Daoy (cell line): ENCODE measurements around the gene TDRD3. TPM values are rescaled to one million over a fixed set of nuclear protein-coding genes. Genes with fewer than 3 reads are reported as not detected.

Experiments used
- DNase-seq: peaks from one replicate; pipeline ENCODE4 v3.0.0-alpha.2; 2015; ENCODE audit warnings: low read depth
- total RNA-seq: library from RNA; depleted of rRNA; stranded (reverse); fragments of >200 nt; shearing (Covaris generic); gene quantifications from 2 replicates; pipeline ENCODE4 v1.2.3, GENCODE V29; 2014

TDRD3 gene
- total RNA-seq, 1 experiment from 2014 or later: 6.7 TPM

GRCh38 chr13:60575142-60575541, 178.1 kb downstream of the TDRD3 start:
- no peak for DNase-seq

DNA sequence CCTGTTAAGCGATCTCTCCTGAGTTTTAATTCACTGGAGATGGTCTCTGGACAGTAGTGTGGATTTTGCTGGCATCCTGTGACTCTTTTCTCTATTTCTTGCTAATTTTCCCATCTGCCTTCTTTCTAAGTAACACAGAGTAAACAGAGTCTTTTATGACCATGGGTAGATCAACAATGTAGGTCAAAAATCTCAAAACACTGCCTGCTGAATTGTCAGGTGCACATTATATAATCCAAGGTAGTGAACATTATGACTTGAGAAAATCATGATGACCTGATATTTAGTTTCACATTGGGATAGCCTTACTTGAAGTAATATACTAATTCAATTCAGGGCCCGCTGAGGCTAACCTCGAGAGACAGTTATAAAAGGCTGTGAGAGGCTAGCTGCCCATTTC, 180.7 kb downstream of the TDRD3 start:
- DNase-seq: no peak

DNA sequence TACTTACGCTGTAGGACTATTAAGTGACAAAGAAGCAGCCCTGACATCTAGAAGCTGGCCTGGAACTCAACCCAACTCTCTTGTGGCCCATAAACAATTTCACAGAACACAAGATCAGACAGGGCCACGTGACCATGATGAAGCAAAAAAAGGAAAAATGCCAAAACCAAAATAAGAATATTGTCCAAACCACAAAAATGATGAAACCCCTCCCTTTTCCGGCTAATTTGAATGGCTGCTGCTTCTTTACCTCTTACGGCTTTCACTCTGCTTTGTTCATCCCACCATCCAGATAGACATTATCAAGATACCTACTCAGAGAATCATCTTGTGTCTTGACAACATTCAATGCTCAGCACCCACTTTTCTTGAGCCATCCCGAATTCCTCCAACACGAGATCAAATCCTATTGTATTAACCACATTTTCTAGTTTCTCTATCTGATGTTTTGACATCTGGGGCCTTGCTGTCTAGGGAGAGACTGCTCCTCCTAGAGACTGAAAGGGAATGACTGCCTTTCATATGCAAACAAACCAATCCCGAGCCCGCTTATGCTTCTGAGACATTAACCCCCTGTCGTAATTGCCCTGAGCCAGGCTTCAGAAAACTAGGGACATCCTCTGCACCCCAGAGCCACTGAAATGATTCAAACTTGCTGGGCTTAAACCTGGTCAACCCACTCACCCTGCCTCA, 186.3 kb downstream of the TDRD3 start:
- DNase-seq: peak; percentile 21

- DNase-seq: peak; percentile 66
Observed at GRCh38 chr13:60583911-60584753, 187.1 kb downstream of the TDRD3 start.

DNA sequence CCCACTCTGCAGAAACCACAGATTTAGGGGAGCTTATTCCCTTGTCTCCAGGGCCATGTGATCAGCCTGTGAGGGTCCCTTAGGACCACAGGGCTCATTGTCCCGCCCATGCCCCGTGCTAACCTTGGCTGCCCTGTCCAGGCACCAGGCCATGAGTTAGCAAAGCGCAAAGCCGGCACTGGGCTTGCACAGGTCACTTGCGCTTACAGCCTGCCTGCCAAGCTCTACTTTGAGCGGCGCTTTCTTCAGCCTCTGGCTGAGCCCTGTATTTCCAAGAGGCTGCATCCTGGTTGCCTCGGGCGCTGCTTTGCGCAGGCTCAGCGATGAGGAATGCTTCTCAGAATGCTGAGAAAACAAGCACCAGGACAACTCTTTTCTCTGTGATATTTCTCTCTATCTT, 188.0 kb downstream of the TDRD3 start:
- peak; percentile 2 for DNase-seq

DNA sequence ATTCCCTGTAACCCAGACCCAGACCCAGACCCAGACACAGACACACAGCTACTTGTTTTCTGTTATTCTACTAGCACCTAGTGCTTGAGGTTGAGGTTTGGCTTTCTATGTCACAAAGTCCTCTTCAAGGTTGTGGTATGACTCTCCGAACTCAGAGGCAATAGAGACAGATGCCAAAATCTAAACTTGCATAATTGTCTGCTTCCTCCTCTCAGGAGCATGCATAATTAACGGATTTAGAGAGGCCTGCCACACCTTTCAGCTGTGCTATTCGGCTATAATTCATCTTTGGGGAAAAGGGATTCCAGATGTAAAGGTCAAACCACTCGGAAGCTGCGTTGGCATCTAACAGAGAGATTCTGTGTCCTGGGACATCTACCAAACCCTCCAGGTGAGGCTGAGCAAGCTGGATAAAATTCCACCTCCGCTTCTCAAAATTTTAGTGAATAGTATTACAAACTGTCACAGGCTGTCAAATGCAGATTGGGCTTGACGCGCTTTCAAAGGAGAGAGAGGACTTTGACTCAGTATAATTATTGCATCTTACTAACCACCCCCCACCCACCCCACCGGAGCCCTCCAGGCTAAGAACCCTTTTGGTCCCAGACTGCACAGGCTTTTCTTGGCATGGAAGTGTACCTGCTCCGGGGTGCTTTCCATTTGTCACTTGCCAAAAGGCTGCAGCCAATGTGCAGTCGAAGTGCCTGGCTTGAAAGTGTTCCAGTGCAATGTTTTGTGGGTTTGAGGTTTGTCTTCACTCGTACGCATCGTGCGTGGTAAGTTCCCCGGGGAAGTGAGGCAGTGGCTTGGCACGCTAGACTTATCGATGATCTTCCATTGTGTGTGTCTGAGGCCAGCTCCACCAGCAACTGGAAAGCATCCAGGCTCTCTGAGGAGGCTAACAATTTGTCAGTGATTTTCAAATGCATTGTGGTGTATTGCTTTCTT, 194.1 kb downstream of the TDRD3 start:
- peak; percentile 71 for DNase-seq

GRCh38 chr13:60603049-60603448, 206.0 kb downstream of the TDRD3 start:
- DNase-seq: no peak

DNA sequence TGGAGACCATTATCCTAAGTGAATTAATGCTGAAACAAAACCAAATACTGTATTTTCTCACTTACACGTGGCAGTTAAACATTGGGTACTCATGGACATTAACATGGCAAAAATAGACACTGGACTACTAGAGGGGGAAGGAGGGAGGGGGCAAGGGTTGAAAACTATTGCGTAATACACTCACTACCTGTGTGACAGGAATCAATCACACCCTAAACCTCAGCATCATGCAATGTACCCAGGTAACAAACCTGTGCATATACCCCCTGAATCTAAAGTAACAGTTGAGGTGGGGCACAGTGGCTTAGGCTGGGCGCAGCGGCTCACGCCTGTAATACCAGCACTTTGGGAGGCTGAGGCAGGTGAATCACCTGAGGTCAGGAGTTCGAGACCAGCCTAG, 207.0 kb downstream of the TDRD3 start:
- DNase-seq: no peak

DNA sequence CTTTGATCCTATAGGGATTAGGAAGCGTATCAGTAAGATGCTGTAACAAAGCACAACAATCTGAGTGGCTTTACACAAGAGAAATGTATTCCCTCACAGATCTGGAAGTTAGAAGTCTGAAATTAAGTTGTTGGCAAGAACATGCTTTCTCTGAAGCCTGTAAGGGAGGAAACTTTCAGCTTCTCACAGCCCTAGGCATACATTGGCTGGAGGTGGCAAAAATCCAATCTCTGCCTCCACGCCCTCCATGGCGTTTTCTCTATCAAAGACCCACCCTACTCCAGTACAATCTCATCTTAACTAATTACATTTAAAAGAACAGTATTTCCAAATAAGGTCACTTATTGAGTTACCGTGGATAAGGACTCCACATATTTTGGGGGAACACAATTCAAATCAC, 211.9 kb downstream of the TDRD3 start:
- DNase-seq: no peak

GRCh38 chr13:60611523-60611922, 214.5 kb downstream of the TDRD3 start:
- no peak for DNase-seq

DNA sequence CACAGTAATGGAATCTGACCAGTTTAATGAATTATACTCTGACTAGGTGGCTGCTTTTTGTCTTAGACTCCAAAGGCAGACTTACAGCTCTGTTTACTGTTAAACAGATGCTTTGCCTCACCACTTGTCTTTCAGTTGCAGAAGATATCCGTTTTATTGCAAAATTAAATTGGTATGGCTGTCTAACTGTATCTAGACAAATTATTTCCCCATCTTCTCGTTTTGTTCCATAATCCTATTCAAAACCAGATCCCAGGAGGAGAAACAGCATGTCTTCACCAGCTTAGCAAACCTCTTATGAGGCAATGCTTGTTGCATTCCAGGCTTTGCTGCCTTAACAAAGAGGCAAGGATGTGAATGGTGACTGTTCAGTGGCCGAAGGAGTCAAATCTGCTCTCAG, 215.6 kb downstream of the TDRD3 start:
- no peak for DNase-seq

DNA sequence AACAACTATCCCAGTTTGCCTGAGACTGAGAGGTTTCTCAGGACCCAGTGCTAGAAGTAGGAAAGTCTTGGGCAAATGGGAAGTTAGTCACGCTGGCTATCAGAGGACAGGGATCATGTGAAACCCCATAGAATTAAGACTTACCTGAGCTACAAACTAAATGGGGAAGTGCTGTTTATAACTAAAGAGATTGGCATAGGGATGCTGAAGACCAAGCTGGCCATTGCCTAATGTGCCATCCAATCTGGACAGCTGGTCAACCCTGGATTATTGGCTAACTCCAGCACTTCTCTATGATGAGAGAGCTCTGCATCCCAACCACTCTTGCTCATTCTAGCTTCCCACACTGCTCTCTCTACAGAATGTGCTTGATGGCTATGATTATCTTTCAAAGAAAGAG, 216.1 kb downstream of the TDRD3 start:
- no peak for DNase-seq

- DNase-seq: no peak
Observed at GRCh38 chr13:60617991-60618733, 221.1 kb downstream of the TDRD3 start.

DNA sequence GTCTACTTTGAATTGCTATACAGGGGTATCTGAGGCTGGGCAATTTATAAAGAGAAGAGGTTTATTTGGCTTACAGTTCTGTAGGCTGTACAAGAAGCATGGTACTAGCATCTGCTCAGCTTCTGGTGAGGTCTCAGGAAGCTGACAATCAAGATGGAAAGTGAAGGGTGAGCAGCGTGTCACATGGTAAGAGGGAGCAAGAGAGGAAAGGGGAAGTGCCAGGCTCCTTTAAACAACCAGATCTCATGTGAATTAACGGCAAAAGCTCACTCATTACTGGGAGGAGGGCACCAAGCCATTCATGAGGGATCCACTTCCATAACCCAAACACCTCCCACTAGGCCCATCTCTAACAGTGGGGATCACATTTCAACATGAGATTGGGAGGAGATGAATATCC, 222.4 kb downstream of the TDRD3 start:
- no peak for DNase-seq

DNA sequence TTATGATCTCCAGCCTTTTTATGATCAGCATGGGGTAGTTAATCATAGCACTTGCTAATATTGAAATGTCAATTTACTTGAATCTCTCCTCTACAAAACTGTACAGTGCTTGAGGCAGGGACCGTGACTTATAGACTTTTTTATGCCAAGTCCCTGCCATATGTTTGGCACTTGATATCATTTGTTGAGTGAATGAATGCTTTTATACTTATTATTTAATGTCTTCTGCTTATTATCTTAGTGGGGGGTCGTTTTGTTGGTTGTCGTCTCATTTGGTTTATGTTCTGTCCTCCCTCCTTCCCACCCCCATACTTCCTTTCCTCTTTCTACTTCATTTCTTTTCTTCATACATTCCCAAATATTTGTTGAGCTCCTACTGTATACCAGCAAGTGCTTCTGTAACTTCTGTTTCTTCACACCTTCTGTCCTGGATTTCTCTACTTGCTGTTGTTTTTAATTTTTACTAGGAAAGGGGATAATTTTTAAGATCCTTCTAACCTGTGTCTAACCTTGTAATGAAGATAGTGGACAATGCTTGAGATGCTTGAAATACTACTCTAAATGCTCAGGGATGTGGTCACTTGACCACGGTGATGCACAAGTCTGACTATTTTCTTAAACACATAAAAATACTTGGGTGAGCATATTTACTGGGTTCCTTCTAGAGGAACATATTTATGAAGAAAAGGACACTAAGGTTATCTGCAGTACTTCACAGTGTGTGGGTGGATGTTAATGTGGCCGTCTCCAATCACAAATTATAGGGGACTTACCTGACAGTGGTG, 223.8 kb downstream of the TDRD3 start:
- no peak for DNase-seq

DNA sequence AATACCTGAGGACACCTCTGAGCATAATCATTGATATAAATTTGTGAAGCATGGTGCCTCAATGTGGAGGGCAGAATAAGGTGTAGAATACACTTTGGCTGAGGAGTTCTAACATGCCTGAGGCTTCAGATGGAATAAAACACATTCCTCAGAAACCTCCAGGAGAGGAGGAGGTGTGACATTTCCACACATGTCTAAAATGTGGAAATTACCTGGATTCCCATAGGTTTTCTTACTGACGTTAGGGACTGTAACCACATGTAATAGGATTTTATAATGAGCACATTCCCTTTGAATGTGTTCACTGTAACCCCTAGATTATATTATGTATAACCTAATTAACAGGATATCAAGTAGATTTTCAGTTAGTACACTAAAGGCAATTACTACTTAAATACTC, 226.1 kb downstream of the TDRD3 start:
- DNase-seq: no peak
